ENCODE data around the gene CATSPERE. TPM values are rescaled to one million over a fixed set of nuclear protein-coding genes. Genes with fewer than 3 reads are reported as not detected.

CATSPERE gene
- total RNA-seq, 2 donors from 2014 or later: 0.33 to 0.42 TPM

GRCh38 chr1:244437086-244437468, 24.0 kb upstream of the CATSPERE start:
- Mint-ChIP-seq H3K36me3 (ENCODE audit: low read depth) (peaks cover 23% of the 10 kb centered on the region), H3K4me3 (no peak overlapping the region), H3K9me3 (no peaks in the 10 kb centered on the region), H3K27ac (no peak overlapping the region), H3K27me3 (ENCODE audit: insufficient read depth) (no peaks in the 10 kb centered on the region), H3K4me1 (peaks cover 25% of the 10 kb centered on the region)
- Histone ChIP-seq H3K27me3 (ENCODE audit: control insufficient read depth, insufficient read depth, low read length, poor library complexity, severe bottlenecking) (no peaks in the 10 kb centered on the region), H3K4me1 (ENCODE audit: control insufficient read depth, insufficient read depth, low read length) (no peaks in the 10 kb centered on the region), H3K9me3 (ENCODE audit: control insufficient read depth, low read length) (no peaks in the 10 kb centered on the region), H3K27ac (ENCODE audit: low read depth, low read length) (no peak overlapping the region), H3K4me3 (ENCODE audit: low read length) (no peak overlapping the region), H3K36me3 (ENCODE audit: control insufficient read depth, insufficient read depth, low read length) (peaks cover 19% of the 10 kb centered on the region), H3K9ac (ENCODE audit: extremely low read depth, low read length, poor library complexity, severe bottlenecking) (no peak overlapping the region)
- no peak for DNase-seq
- no peak for TF ChIP-seq CTCF (conservative IDR thresholded peaks at IDR 0.05)

GRCh38 chr1:244439391-244440032, 21.6 kb upstream of the CATSPERE start:
- Mint-ChIP-seq H3K4me3 (no peak overlapping the region), H3K27ac (peak overlapping the region; percentile 82), H3K9me3 (no peaks in the 10 kb centered on the region), H3K27me3 (ENCODE audit: insufficient read depth) (no peaks in the 10 kb centered on the region), H3K4me1 (peaks cover 25% of the 10 kb centered on the region), H3K36me3 (ENCODE audit: low read depth) (peaks cover 21% of the 10 kb centered on the region)
- peak; percentile 78 for DNase-seq
- no peak overlapping the region for H3K9ac ChIP-seq (ENCODE audit: extremely low read depth, low read length, poor library complexity, severe bottlenecking)
- 57 to 78% methylated on average over 3 to 8 of the region's 8 CpGs for WGBS, 2 experiments (ENCODE audit: insufficient coverage in 1 of 2, insufficient read length in 1 of 2)
- no peaks in the 10 kb centered on the region for H3K27me3 ChIP-seq (ENCODE audit: control insufficient read depth, insufficient read depth, low read length, poor library complexity, severe bottlenecking)
- peaks cover 18% of the 10 kb centered on the region for H3K36me3 ChIP-seq (ENCODE audit: control insufficient read depth, insufficient read depth, low read length)
- H3K4me3 ChIP-seq (ENCODE audit: low read length): no peak overlapping the region
- no peaks in the 10 kb centered on the region for H3K9me3 ChIP-seq (ENCODE audit: control insufficient read depth, low read length)
- no peak overlapping the region for H3K27ac ChIP-seq (ENCODE audit: low read depth, low read length)
- no peak for TF ChIP-seq CTCF (conservative IDR thresholded peaks at IDR 0.05)
- H3K4me1 ChIP-seq (ENCODE audit: control insufficient read depth, insufficient read depth, low read length): no peaks in the 10 kb centered on the region

- Mint-ChIP-seq H3K36me3 (ENCODE audit: low read depth) (peaks cover 10% of the 10 kb centered on the region), H3K27me3 (ENCODE audit: insufficient read depth) (no peaks in the 10 kb centered on the region), H3K9me3 (peaks cover 2% of the 10 kb centered on the region), H3K4me3 (no peak overlapping the region), H3K27ac (no peak overlapping the region), H3K4me1 (peaks cover 44% of the 10 kb centered on the region)
- Histone ChIP-seq H3K4me1 (ENCODE audit: control insufficient read depth, insufficient read depth, low read length) (peaks cover 13% of the 10 kb centered on the region), H3K9me3 (ENCODE audit: control insufficient read depth, low read length) (no peaks in the 10 kb centered on the region), H3K4me3 (ENCODE audit: low read length) (no peak overlapping the region), H3K27me3 (ENCODE audit: control insufficient read depth, insufficient read depth, low read length, poor library complexity, severe bottlenecking) (no peaks in the 10 kb centered on the region), H3K27ac (ENCODE audit: low read depth, low read length) (no peak overlapping the region), H3K9ac (ENCODE audit: extremely low read depth, low read length, poor library complexity, severe bottlenecking) (no peak overlapping the region), H3K36me3 (ENCODE audit: control insufficient read depth, insufficient read depth, low read length) (peaks cover 6% of the 10 kb centered on the region)
- no peak for TF ChIP-seq CTCF (conservative IDR thresholded peaks at IDR 0.05)
- WGBS, 2 experiments (ENCODE audit: insufficient coverage in 1 of 2, insufficient read length in 1 of 2): 92% methylated on average over 2 of the region's 2 CpGs; no CpG with 5 or more reads in 1 of the 2 experiments
- DNase-seq: no peak
Observed at GRCh38 chr1:244442850-244443249, 18.2 kb upstream of the CATSPERE start.
